ENCODE results near the gene GDF11. TPM values are rescaled to one million over a fixed set of nuclear protein-coding genes. Genes with fewer than 3 reads are reported as not detected.

Gene GDF11
- 46.1 TPM for polyA plus RNA-seq (2013, experiment 1 of 4)
- 51.2 TPM for polyA plus RNA-seq (2013, experiment 2 of 4)
- polyA plus RNA-seq (2013, experiment 3 of 4), result 45.1 TPM
- 49.0 TPM for polyA plus RNA-seq (2013, experiment 4 of 4)

- 0% methylated on average over 27 to 32 of the region's 53 CpGs for WGBS, 2 experiments
- Histone ChIP-seq H3K4me1 (ENCODE audit: control insufficient read depth, insufficient read depth, low read length) (peaks cover 27% of the 10 kb centered on the region), H3K4me3 (ENCODE audit: insufficient read depth, low read depth, low read length) (peak within 1 kb of the TSS; percentile 96), H3K27me3 (ENCODE audit: control insufficient read depth, insufficient read depth, low read length, poor library complexity, severe bottlenecking) (no peaks in the 10 kb centered on the region), H3K36me3 (ENCODE audit: control insufficient read depth, insufficient read depth, low read length) (peaks cover 2% of the 10 kb centered on the region), H3K9me3 (ENCODE audit: control insufficient read depth, low read length) (no peaks in the 10 kb centered on the region), H3K27ac (ENCODE audit: insufficient read depth, low read depth, low read length, poor library complexity, severe bottlenecking) (peak within 1 kb of the TSS; percentile 68)
Observed at GRCh38 chr12:55742719-55743405, at the start of gene GDF11. TSS of gene GDF11 (plus strand) at chr12:55743122. CDS start at chr12:55743317, 195 bp downstream.

GRCh38 chr12:55693323-55694187 is 49.4 kb upstream of the GDF11 start:
- H3K27me3 ChIP-seq (ENCODE audit: control insufficient read depth, insufficient read depth, low read length, poor library complexity, severe bottlenecking), result no peaks in the 10 kb centered on the region
- 92 to 96% methylated on average over 7 of the region's 7 CpGs for WGBS, 2 experiments
- H3K36me3 ChIP-seq (ENCODE audit: control insufficient read depth, insufficient read depth, low read length), result peaks cover 12% of the 10 kb centered on the region
- H3K9me3 ChIP-seq (ENCODE audit: control insufficient read depth, low read length), result no peaks in the 10 kb centered on the region
- H3K4me3 ChIP-seq (ENCODE audit: insufficient read depth, low read depth, low read length), result no peak overlapping the region
- H3K4me1 ChIP-seq (ENCODE audit: control insufficient read depth, insufficient read depth, low read length), result no peaks in the 10 kb centered on the region
- H3K27ac ChIP-seq (ENCODE audit: insufficient read depth, low read depth, low read length, poor library complexity, severe bottlenecking), result no peak overlapping the region

GRCh38 chr12:55694188-55694515 is 48.8 kb upstream of the GDF11 start:
- WGBS, 2 experiments, result 96% methylated on average over 7 of the region's 7 CpGs
- Histone ChIP-seq H3K4me3 (ENCODE audit: insufficient read depth, low read depth, low read length) (no peak overlapping the region), H3K27ac (ENCODE audit: insufficient read depth, low read depth, low read length, poor library complexity, severe bottlenecking) (no peak overlapping the region), H3K9me3 (ENCODE audit: control insufficient read depth, low read length) (no peaks in the 10 kb centered on the region), H3K27me3 (ENCODE audit: control insufficient read depth, insufficient read depth, low read length, poor library complexity, severe bottlenecking) (no peaks in the 10 kb centered on the region), H3K4me1 (ENCODE audit: control insufficient read depth, insufficient read depth, low read length) (no peaks in the 10 kb centered on the region), H3K36me3 (ENCODE audit: control insufficient read depth, insufficient read depth, low read length) (peaks cover 12% of the 10 kb centered on the region)

- H3K4me1 ChIP-seq (ENCODE audit: control insufficient read depth, insufficient read depth, low read length), result no peaks in the 10 kb centered on the region
- H3K36me3 ChIP-seq (ENCODE audit: control insufficient read depth, insufficient read depth, low read length), result peaks cover 12% of the 10 kb centered on the region
Observed at GRCh38 chr12:55694651-55695050, 48.3 kb upstream of the GDF11 start.

DNA sequence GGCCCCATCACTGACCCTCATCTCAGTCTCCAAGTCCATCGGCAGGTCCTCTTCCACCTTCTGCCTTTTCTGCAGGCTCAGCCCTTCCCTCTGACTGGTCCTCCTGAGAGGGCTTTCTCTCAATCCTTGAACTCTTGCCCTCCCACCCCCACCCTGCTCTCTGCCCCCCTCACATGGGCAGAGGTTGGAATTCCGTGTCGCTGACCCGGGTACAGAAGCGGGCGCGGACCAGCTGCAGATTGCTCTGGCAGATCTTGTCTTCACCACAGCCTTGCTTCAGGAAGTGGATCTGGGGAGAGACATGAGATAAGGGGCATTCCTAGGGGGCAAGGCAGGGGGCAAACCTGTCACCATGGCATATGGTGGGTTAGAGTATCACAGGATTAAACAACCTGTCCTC is 47.6 kb upstream of the GDF11 start:
- WGBS, 2 experiments, result 95 to 97% methylated on average over 7 of the region's 7 CpGs
- H3K9me3 ChIP-seq (ENCODE audit: control insufficient read depth, low read length), result no peaks in the 10 kb centered on the region
- no peaks in the 10 kb centered on the region for H3K27me3 ChIP-seq (ENCODE audit: control insufficient read depth, insufficient read depth, low read length, poor library complexity, severe bottlenecking)
- peaks cover 12% of the 10 kb centered on the region for H3K36me3 ChIP-seq (ENCODE audit: control insufficient read depth, insufficient read depth, low read length)
- H3K4me1 ChIP-seq (ENCODE audit: control insufficient read depth, insufficient read depth, low read length), result no peaks in the 10 kb centered on the region
- H3K27ac ChIP-seq (ENCODE audit: insufficient read depth, low read depth, low read length, poor library complexity, severe bottlenecking), result no peak overlapping the region
- no peak overlapping the region for H3K4me3 ChIP-seq (ENCODE audit: insufficient read depth, low read depth, low read length)

More at GRCh38 chr12:55694651-55695050, 48.3 kb upstream of the GDF11 start:
- Histone ChIP-seq H3K4me3 (ENCODE audit: insufficient read depth, low read depth, low read length) (no peak overlapping the region), H3K27me3 (ENCODE audit: control insufficient read depth, insufficient read depth, low read length, poor library complexity, severe bottlenecking) (no peaks in the 10 kb centered on the region), H3K27ac (ENCODE audit: insufficient read depth, low read depth, low read length, poor library complexity, severe bottlenecking) (no peak overlapping the region), H3K9me3 (ENCODE audit: control insufficient read depth, low read length) (no peaks in the 10 kb centered on the region)
- WGBS, 2 experiments, result 91 to 96% methylated on average over 4 of the region's 4 CpGs

DNA sequence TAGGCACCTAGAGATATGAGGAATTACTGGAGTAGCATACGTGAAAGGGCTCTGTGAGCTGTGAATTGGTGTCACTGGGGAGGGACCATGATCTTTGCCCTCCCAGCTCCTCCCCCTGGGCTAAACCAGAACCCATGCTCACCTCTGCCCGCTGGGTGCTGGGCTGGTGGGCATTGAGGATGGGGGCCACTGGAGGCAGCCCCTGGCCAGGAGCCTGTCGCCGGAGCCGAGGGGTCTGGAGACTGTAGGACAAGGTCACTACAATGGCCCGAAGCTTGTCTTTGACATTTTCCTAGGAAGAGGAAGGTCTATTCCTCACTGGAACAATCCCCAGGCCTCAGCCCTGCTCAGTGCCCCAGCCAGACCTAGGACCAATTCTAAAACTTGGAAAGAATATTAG is 46.8 kb upstream of the GDF11 start:
- H3K4me3 ChIP-seq (ENCODE audit: insufficient read depth, low read depth, low read length), result no peak overlapping the region
- no peaks in the 10 kb centered on the region for H3K4me1 ChIP-seq (ENCODE audit: control insufficient read depth, insufficient read depth, low read length)
- H3K27me3 ChIP-seq (ENCODE audit: control insufficient read depth, insufficient read depth, low read length, poor library complexity, severe bottlenecking), result no peaks in the 10 kb centered on the region
- peaks cover 12% of the 10 kb centered on the region for H3K36me3 ChIP-seq (ENCODE audit: control insufficient read depth, insufficient read depth, low read length)
- no peak overlapping the region for H3K27ac ChIP-seq (ENCODE audit: insufficient read depth, low read depth, low read length, poor library complexity, severe bottlenecking)
- 96 to 97% methylated on average over 6 of the region's 6 CpGs for WGBS, 2 experiments
- H3K9me3 ChIP-seq (ENCODE audit: control insufficient read depth, low read length), result no peaks in the 10 kb centered on the region

GRCh38 chr12:55696796-55697462 is 46.0 kb upstream of the GDF11 start:
- H3K9me3 ChIP-seq (ENCODE audit: control insufficient read depth, low read length), result no peaks in the 10 kb centered on the region
- H3K36me3 ChIP-seq (ENCODE audit: control insufficient read depth, insufficient read depth, low read length), result peaks cover 12% of the 10 kb centered on the region
- no peak overlapping the region for H3K4me3 ChIP-seq (ENCODE audit: insufficient read depth, low read depth, low read length)
- H3K27ac ChIP-seq (ENCODE audit: insufficient read depth, low read depth, low read length, poor library complexity, severe bottlenecking), result no peak overlapping the region
- no peaks in the 10 kb centered on the region for H3K27me3 ChIP-seq (ENCODE audit: control insufficient read depth, insufficient read depth, low read length, poor library complexity, severe bottlenecking)
- H3K4me1 ChIP-seq (ENCODE audit: control insufficient read depth, insufficient read depth, low read length), result no peaks in the 10 kb centered on the region
- WGBS, 2 experiments, result 94 to 95% methylated on average over 18 to 19 of the region's 19 CpGs

DNA sequence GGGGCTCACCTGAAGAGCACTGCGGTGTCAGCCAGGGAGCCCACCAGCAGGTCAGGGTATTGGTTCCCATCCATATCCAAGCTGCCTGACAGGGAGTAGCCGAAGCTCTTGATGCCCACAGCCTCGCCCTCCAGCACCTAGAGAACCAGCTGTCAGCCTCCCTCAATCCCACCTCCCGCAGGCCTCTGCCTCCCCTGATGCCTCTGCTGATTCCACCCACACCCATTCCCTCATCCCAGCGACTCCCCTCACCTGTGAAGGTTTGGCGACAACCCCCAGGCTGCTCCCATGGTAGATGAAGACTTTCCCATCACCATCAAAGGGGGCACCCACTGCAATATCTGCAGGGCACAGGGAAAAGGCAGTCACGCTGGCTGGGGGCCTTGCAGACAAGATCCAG is 45.2 kb upstream of the GDF11 start:
- 93% methylated on average over 7 of the region's 7 CpGs for WGBS, 2 experiments
- H3K36me3 ChIP-seq (ENCODE audit: control insufficient read depth, insufficient read depth, low read length), result peaks cover 12% of the 10 kb centered on the region

GRCh38 chr12:55698241-55698955 is 44.5 kb upstream of the GDF11 start:
- Histone ChIP-seq H3K27me3 (ENCODE audit: control insufficient read depth, insufficient read depth, low read length, poor library complexity, severe bottlenecking) (no peaks in the 10 kb centered on the region), H3K4me1 (ENCODE audit: control insufficient read depth, insufficient read depth, low read length) (no peaks in the 10 kb centered on the region), H3K36me3 (ENCODE audit: control insufficient read depth, insufficient read depth, low read length) (peaks cover 12% of the 10 kb centered on the region), H3K27ac (ENCODE audit: insufficient read depth, low read depth, low read length, poor library complexity, severe bottlenecking) (no peak overlapping the region), H3K4me3 (ENCODE audit: insufficient read depth, low read depth, low read length) (no peak overlapping the region), H3K9me3 (ENCODE audit: control insufficient read depth, low read length) (no peaks in the 10 kb centered on the region)
- WGBS, 2 experiments, result 94 to 95% methylated on average over 16 of the region's 16 CpGs

More for the DNA sequence above, 45.2 kb upstream of the GDF11 start:
- H3K4me1 ChIP-seq (ENCODE audit: control insufficient read depth, insufficient read depth, low read length), result no peaks in the 10 kb centered on the region
- H3K9me3 ChIP-seq (ENCODE audit: control insufficient read depth, low read length), result no peaks in the 10 kb centered on the region
- H3K27ac ChIP-seq (ENCODE audit: insufficient read depth, low read depth, low read length, poor library complexity, severe bottlenecking), result no peak overlapping the region
- H3K4me3 ChIP-seq (ENCODE audit: insufficient read depth, low read depth, low read length), result no peak overlapping the region
- H3K27me3 ChIP-seq (ENCODE audit: control insufficient read depth, insufficient read depth, low read length, poor library complexity, severe bottlenecking), result no peaks in the 10 kb centered on the region
